Limb (tissue), 2 donors: ENCODE data around the gene ZNF653.

Source experiments
- DNase-seq, 2 donors: peaks; one replicate each; pipeline ENCODE4 v3.0.0-alpha.2; 2016; ENCODE audit errors: extremely low spot score in 2 of 2

The ZNF653 gene

DNA sequence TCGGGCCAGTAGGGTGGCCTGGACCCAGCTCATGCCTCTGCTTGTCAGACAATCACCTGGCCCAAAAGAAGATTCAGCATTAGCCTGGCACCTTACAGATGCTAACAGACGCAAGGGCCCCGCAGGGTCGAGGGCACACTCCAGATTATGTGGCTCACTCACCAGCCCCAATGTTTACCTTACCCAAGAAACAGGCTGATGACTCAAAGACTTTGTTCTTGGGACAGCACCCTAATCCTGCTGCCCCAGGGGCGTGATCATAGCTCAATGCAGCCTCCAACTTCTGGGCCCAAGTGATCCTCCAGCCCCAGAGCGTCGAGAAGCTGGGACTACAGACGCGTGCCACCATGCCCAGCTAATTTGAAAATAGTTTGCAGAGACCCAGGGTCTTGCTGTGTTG lies 13.5 kb upstream of the ZNF653 start:
- DNase-seq, result no peak

DNA sequence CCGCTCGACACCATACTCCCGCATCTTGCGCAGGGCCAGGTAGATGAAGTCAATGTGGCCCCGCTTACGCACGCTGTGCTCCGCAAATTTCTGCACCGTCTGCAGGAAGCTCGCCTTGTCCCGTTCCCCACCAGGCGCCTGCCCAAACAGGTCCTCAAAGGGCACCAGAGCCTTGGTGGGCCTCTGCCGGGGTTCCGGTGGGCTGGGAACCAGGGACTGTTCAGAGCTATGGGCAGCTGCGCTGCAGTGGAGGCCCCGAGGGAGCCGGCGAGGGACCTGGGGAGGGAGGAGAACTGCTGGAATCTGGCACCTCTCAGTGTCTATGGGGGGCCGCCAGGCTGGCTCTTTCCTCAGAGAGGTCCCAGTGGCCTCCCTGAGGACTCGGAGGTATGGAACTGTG lies 8.3 kb upstream of the ZNF653 start:
- no peak for DNase-seq

DNA sequence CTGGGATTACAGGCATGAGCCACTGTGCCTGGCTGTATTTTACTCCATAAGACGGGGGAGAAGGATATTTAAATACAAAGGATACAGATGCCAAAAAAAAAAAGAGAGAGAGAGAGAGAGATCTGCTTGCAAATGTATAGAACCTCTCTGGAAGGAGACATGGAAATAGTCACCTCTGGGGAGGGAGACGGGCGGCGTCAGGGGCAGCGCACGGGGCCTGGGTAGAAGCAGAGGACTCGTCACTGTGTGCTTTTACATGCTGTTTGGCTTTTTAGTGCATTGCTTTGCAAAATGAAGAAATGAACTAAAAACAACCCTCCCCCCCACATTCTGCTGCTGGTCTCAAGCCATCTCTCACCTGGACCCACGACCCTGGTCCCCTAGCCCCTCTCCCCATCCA lies 4.8 kb upstream of the ZNF653 start:
- no peak for DNase-seq

DNA sequence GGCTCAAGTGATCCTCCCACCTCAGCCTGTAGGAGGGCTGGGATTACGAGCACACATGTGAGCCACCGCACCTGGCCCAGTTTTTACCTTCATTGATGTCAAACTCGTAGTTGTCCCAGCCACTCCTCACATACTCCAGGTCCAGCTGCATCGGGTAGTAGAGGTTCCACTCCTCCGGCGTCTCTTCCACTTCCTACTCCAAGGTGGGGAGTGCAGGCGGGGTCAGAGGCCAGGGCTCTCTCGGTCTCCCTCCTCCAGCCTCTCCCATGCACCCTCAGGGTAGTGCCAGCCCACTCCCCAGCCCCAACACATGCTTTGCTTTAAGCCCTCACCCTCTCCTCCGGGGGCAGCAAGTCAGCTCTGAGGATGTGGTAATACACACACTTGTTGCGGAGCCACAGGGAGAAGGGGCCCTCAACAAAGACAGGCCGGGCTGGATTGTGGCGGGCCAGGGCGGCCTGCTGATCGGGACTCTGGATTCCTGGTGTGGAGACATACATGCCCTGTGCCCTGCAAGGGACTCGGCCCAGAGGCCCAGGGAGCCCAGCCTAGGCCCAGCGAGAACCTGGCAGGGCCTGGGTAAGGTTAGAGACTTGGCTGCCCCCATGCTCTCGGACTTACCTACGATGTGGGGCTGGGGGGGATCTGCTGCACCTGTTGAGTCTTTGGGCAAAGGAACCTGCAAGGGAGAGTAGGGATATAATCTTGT lies 1.9 kb upstream of the ZNF653 start:
- no peak for DNase-seq

DNA sequence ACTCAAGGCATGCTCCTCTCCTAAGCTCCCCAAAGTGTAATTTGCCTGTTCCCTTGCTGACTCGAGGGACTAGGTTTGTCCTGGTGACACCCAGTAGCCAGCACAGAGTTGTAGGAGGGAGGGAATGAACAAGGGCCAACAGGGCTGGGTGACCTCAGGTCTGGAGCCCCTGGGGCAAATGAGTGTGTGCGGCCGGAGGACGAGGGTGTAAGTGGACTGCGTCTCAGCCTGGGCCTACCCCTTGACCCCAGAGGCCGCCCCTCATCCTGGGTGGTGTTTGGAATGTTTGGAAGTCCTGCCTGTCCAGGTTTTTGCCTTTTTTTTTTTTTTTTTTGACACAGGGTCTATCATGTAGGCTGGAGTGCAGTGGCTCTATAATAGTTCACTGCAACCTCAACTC lies 1.3 kb upstream of the ZNF653 start:
- no peak for DNase-seq

DNA sequence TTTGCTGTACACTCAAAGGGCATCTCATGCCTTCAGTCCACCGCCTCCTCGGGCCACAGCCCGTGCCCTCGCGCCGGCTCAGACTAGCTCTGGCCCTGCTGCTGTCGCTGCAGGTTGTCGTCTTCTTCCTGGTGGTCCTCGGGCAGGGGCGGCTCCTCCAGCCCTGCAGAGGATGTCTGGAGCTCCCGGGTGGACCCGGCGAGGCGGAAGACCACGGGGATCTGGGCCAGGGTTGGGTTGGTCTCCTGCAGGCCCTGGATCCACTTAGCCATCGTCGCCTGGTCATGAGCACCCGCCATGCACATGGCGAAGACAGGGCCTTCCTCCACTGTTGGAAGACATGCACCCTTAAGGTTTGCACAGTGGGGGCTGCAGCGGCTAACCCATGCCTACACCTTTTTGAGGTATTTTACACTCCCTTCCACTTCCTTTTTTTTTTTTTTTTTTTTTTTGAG lies 489 bp upstream of the ZNF653 start:
- no peak for DNase-seq

DNA sequence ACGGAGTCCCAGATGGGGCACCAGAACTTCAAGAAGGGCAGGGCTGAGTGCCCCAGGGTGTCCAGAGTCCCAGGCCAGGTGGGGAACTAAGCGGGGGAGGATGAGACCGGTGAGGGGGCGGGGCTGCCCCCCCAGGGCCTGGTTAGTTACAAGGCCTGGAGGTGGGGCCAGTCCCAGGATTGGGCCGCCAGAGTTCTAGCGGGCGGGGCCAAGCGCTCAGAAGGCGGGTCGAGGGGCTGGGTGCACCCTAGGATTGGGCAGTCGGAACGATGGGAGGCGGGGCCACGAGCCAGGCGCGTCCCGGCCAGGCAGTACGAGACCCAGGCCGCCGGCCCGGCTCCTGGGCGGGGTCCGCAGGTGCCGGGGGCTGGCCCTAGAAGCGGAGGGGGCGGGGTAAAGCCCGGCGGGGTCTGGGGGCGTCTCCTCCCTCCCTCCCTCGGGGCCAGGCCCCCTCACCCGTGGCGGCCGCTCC lies 571 bp downstream of the ZNF653 start:
- peak; percentile 92 to 97 for DNase-seq

DNA sequence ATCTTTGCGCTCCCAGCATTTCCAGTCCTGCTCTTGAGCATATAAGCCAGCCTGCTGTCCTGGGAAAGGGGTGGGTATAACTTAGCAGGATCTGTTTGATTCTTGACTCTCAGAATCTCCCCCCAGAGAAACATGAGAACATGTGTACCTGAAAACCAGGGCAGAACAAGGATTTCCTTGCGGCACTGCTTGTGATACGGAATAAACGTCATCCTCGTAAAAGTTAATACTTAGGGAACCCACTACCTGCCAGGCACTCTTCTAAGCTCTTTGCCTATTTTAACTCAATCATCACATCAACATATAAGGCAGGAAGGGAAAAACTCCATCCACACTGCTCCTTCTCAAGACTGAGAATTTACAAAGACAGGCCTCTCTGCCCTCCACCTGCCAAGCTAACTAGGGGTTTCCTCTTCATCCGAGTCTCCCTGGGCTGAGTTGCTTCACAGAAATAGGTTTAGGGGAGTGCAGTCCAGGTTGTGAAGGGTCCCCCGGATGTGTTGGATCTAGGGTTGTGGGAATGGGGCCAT lies 1.1 kb downstream of the ZNF653 start:
- DNase-seq, result no peak

DNA sequence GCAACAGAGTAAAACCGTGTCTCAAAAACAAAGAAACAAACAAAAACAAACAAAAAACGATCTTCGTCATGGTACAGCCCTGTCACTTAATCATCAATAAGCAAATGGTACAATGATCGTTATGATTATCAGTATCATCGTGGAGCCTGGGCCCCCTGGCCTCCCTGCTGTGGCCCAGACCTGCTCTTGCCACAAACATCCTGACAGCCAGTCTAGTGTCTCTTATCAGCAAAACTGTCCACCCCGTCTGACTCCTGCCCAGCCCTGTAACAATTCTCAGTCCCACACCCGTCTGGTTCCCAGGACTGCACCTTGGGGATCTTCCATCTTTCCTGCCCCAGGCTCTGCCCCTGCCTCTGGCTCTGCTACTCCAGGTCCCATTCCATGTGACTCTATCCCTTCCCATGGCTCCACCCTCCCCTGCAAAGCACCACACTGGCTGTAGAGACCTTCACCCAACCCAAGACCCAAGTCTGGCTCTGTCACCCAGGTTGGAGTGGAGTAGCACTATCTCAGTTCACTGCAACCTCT lies 5.7 kb downstream of the ZNF653 start:
- no peak for DNase-seq

DNA sequence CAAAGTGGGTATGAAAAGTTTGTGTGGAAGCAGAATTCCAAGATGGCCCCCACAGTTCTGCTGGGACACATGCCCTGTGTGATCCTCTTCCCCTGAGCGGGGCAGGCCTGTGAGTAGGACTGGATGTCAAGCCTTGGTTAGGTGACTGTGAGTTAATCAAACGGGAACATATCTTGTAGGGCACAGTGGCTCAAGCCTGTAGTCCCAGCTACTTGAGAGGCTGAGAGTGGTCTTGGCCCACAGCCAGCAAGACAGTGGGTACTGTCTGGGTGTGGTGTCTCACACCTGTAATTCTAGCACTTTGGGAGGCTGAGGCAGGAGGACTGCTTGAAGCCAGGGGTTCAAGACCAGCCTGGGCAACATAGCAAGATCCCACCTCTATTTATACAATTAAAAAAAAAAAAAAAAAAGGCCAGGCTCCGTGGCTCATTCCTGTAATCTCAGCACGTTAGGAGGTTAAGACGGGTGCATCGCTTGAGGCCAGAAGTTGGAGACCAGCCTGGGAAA lies 6.4 kb downstream of the ZNF653 start:
- DNase-seq, result no peak

DNA sequence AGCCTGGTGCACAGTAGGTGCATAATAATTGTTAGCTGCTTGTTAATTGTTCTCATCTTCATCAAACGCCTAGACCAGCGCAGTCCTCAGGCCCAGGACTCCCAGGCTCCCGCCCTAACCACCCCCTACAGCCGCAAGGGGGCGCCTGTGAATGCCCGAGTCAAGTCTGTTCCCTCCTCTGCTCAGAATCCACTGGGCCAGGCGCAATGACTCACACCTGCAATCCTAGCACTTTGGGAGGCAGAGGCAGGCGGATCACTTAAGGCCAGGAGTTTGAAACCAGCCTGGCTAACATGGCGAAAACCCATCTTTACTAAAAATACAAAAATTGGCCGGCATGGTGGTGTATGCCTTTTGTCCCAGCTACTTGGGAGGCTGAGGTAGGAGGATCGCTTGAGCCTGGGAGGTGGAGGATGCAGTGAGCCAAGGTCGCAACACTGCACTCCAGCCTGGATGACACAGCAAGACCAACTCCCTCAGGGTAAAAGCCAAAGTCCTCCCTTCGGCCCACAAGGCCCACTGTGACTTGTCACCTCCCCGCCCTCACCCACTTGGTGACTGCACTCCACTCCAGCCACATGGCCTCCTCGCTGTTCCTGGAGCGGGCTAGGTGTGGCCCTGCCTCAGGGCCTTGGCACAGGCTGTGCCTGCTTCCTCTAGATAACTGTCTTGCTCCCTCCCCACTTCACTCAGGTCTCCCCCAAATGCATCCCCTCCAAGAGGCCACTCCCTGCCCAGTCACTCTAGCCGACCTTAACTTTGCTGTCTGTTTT lies 9.1 kb downstream of the ZNF653 start:
- peak in 1 of 2 donors; percentile 70 for DNase-seq

DNA sequence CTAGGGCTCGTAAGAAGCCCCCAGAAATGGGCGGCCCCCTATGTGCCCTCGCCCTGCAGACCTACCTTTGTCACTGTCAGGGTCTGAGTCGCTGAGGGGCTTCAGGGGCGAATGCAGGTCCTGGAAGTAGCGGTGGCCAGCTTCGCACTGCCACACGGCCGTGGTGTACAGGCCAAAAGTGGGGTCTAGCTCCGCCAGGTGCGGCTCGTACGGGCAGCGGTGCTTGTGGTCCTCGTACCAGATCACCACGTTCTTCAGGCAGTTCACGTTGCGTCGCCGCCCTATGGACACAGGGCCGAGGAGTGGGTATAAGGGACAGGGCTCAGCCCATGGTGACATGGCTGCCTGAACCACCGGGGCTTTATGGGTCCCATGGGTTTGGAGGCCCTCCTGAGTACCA lies 9.8 kb downstream of the ZNF653 start:
- DNase-seq, result no peak

DNA sequence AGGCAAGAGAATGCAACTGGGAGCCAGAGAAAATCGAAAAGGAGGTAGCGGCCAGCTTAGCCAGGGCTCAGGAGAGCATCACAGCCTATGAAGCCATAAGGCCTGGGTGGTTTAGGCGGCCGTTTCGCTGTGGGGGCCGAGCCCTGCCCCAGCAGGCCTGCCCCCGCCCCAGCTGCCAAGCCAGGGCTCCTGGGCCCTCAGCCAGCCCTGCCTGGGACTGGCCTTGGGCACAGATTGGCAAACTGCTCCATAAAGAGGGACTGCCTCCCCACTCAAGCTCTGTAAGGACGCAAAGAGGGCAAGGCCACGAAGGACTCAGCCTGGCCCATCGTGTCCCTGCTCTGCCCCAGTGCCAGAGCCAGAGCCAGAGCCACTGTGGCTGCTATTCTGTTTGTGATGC lies 10.2 kb downstream of the ZNF653 start:
- no peak for DNase-seq

DNA sequence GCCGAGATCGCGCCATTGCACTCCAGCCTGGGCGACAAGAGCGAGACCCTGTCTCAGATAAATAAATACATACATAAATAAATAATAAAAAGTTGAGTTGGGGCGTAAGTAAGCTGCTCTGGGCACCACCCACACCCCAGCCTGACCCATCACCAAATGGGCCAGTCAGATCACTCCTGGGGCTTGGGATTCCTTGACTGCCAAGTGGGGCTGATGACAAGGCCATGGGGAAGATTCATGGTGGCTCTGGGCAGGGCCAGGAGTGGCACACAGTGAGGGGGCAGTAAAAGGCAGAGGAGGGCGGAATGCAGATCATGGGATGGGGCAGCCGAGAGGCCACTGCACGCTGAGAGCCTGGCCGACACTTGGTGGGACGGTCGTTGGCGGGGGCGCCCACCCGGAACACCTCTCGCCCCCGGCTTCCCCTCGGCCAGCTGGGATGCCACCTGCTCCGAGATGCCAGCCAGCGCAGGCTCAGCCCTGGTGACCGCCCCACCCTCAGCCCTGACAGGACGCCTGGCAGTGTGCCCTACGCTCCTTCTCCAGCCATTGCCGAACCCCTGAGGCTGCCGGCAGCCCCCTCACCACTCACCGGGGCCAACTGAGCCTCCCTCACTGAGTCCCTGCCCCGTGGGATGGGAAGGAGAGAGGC lies 10.9 kb downstream of the ZNF653 start:
- no peak for DNase-seq

DNA sequence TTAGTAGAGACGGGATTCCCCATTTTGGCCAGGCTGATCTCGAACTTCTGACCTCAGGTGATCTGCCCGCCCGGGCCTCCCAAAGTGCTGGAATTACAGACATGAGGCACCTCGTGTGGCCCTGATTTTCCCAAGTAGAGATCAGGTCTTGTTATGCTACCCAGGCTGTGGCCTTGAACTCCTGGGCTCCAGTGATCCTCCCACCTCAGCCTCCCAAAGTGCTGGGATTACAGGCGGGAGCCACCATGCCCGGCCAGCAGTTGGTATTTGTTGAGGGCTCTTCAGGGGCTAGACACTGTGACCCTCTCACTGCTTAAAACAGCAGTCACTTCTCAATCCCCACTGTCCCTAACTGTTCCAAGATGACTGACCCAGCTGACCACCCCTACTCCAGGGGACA lies 16.3 kb downstream of the ZNF653 start:
- no peak for DNase-seq

DNA sequence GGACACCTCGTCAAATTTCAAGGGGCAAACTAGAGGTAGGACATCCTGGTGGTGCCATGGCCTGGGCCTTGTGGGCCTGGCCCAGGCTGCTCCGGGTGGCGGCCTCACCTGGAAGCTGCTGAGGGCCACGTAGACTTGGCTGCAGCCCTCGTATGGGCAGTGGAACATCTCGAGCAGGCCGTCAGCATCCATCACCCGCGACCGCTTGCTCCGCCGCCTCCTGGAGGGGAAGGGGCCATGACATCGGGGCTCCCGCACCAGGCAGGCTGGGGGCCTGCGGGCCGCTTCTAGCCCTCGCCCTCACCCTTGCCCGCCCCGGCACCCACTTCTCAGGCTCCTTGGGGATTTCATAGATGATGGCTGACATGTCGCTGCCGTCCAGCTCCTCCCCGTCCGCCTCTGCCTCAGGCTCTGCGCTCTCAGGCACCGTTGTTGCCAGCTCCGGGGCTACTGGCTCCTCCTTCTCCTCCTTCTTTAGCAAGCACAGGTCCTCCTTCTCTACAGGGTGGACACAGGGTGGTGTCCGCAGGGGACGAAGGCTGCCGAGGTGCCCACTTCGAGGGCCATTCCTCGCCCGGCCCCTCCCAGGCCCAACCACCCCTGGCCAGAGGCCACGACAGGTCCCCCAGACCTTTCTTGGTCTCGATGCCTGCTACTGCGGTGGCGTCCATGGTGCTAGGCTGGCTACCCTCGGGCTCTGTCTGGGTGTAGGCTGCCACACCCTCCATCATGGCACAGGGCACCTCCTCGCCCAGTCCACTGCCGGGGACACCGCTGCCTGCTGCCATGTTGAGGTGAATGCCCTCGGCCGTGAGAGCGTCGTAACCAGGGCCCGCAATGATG lies 18.8 kb downstream of the ZNF653 start:
- DNase-seq, result no peak

DNA sequence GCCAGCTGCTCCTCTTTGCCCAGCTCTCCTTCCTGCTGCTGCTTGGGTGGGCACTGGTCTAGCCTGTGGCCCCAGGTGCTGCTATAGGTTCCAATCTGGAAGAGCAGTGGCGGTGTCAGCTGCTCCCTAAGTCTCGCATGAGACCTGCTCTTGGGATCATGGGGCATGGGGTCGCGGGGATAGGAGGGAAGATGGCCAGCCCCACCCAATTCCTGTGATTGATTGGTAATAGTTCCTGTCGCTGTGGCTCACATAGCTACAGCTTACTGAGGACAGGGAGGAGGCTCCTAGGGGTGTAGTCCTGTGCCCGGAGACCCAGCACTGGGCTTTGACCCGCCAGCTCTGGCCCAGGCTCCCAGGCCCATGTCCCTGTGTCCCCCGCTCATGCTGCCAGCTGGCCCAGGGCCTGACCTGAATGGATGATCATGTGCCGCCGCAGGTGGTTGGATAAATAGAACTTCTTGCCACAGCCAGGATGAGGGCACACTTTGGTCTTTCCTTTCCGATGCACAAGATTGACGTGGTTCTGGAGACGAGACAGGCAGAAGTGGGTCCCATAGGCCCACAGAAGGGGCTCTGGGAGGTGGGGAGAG lies 20.3 kb downstream of the ZNF653 start:
- DNase-seq, result no peak

DNA sequence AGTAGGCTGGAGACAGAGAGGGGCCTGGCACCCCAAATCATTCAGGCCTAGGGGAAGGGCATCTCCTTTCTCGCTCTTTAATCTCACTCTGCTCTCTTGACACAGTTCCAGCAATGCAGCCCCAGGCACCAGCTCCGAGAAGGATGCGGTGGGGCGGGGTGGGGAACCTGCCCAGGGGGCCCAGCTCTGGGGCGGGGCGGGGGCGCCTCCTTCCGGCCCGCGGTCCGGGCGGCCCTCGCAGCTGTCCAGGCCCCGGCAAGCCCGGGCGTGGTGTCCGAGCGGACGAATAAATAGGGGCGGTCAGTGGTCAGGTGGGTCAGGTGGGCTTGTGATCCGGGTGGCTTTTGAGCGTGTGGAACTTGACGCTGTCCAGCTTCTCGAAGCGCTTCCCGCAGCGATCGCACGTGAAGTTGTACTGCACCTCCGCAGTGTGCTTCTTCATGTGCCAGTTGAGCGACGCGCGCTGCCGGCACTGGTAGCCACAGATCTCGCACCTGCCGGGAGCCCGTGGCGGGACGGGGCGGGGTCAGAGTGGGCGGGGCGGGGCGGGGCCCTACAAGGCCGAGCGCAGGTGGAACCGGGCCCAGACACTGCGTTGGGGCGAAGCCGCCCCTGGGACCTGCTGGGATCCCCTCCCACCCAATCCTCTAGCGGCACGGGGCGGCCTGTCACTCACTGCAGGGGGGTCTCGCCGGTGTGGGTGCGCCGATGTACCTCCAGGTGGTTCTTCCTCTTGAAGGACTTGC lies 22.1 kb downstream of the ZNF653 start:
- no peak for DNase-seq

DNA sequence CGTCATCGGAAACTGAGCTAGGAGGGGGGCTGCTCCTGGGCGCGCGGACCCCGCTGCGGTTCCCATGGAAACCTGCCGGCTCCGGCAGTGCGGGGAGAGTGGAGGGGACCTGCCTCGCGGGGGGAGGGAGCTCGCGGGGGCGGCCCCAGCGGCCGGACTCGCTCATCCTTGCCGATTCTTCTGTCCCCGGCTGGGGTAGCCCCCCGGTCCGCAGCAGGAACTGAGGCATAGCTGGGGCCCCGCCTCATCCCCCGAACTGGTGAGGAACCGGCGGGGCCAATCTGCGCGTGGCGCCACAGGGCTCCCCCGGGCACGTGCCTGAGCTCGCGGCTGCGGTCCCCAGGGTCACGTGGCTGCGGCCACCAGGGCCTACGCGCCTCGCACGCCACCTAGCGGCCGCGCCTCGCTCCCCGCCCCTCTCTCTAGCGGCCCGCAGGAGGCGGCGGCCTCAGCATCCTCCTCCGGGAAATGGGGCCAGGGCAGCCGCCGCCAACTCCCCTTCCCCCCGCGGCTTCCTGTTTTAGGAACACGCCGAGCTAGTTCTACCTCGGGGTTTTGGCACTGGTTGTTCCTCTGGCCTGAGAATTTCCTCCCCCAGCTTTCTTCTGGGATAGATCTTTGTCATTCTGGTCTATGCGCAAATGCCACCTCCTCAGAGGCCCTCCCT lies 23.1 kb downstream of the ZNF653 start:
- DNase-seq, result peak; percentile 56 to 86
